PFSK-1 (cell line): ENCODE results near the gene SHC4.

Experiments used
- FOXP2 ChIP-seq: optimal IDR thresholded peaks from 2 replicates; pipeline ENCODE3; 2011; ENCODE audit warnings: borderline replicate concordance, control low read depth, inconsistent platforms; ENCODE audit not compliant: insufficient read depth; ENCODE audit errors: extremely low read length, extremely low read depth
- POLR2AphosphoS5 ChIP-seq: IDR thresholded peaks from 2 replicates; pipeline ENCODE4 v1.6.1; 2012; ENCODE audit warnings: low read depth, mild to moderate bottlenecking, control low read depth, low read length, moderate library complexity
- REST ChIP-seq, 2 experiments: IDR thresholded peaks; 2 replicates each; pipeline versions ENCODE4 v1.6.1 to v1.8.0; 2011 to 2012; ENCODE audit warnings: low read depth in 2 of 2, low read length in 2 of 2, control low read depth in 1 of 2, inconsistent platforms in 1 of 2, mild to moderate bottlenecking in 1 of 2, moderate library complexity in 1 of 2; ENCODE audit not compliant: insufficient read depth in 1 of 2
- SIN3A ChIP-seq: IDR thresholded peaks from 2 replicates; pipeline ENCODE4 v1.6.1; 2012; ENCODE audit warnings: mild to moderate bottlenecking, low read length, moderate library complexity, borderline replicate concordance; ENCODE audit not compliant: insufficient read depth
- TAF1 ChIP-seq: IDR thresholded peaks from 2 replicates; pipeline ENCODE4 v1.6.1; 2012; ENCODE audit warnings: low read length, control low read depth, borderline replicate concordance; ENCODE audit not compliant: insufficient read depth

- TF ChIP-seq POLR2AphosphoS5: no peak
- TF ChIP-seq REST (IDR thresholded peaks at IDR 0.05; ENCODE audit: insufficient read depth in 1 of 2, low read depth in 2 of 2, low read length in 2 of 2): no peak
- no peak for TF ChIP-seq FOXP2
- no peak for TF ChIP-seq TAF1
- no peak for TF ChIP-seq SIN3A
Measured at GRCh38 chr15:48983300-48983699, 19.6 kb upstream of the SHC4 start.
